MM.1S (cell line): ENCODE data around the gene BLOC1S3.

Source experiments
- DNase-seq: peaks from one replicate; pipeline ENCODE4 v3.0.0-alpha.2; 2015
- H2AFZ ChIP-seq: fragments of 300-600 bp; sonication (generic); 2 replicates; pipeline ENCODE4 v1.6.0; 2016; ENCODE audit warnings: antibody characterized with exemption, low read length
- H3F3A ChIP-seq: fragments of 300-600 bp; sonication (generic); 2 replicates; pipeline ENCODE4 v1.6.1; 2016; ENCODE audit warnings: mild to moderate bottlenecking, antibody characterized with exemption, low read length, moderate library complexity, mixed read lengths; ENCODE audit not compliant: insufficient read depth
- H3K27ac ChIP-seq: fragments of 300-600 bp; sonication (generic); 2 replicates; pipeline ENCODE4 v1.5.1; 2016; ENCODE audit warnings: mild to moderate bottlenecking, low read length
- H3K27me3 ChIP-seq: fragments of 300-600 bp; sonication (generic); replicated peaks from 2 replicates; pipeline ENCODE4 v1.6.0; 2016; ENCODE audit warnings: low read length; ENCODE audit not compliant: insufficient read depth
- H3K36me3 ChIP-seq: fragments of 300-600 bp; sonication (generic); replicated peaks from 2 replicates; pipeline ENCODE4 v1.6.1; 2016; ENCODE audit warnings: mild to moderate bottlenecking, low read length, mixed read lengths; ENCODE audit not compliant: insufficient read depth
- H3K4me1 ChIP-seq: fragments of 300-600 bp; sonication (generic); 2 replicates; pipeline ENCODE4 v1.6.1; 2016; ENCODE audit warnings: low read length, mixed read lengths
- H3K4me2 ChIP-seq: fragments of 300-600 bp; sonication (generic); 2 replicates; pipeline ENCODE4 v1.6.0; 2016; ENCODE audit warnings: low read depth, low read length
- H3K4me3 ChIP-seq: fragments of 300-600 bp; sonication (generic); 2 replicates; pipeline ENCODE4 v1.5.1; 2016; ENCODE audit warnings: low read length, mixed read lengths
- H3K79me2 ChIP-seq: fragments of 300-600 bp; sonication (generic); 2 replicates; pipeline ENCODE4 v1.6.1; 2016; ENCODE audit warnings: mixed run types, low read length, mixed read lengths
- H3K9ac ChIP-seq: fragments of 300-600 bp; sonication (generic); 2 replicates; pipeline ENCODE4 v1.6.1; 2016; ENCODE audit warnings: low read length, mixed read lengths
- H3K9me2 ChIP-seq: fragments of 300-600 bp; sonication (generic); replicated peaks from 2 replicates; pipeline ENCODE4 v1.6.1; 2016; ENCODE audit warnings: mild to moderate bottlenecking, low read length, mixed read lengths; ENCODE audit not compliant: insufficient read depth
- H3K9me3 ChIP-seq: fragments of 300-600 bp; sonication (generic); replicated peaks from 2 replicates; pipeline ENCODE4 v1.6.1; 2016; ENCODE audit warnings: mild to moderate bottlenecking, low read length, mixed read lengths; ENCODE audit not compliant: insufficient read depth
- H4K20me1 ChIP-seq: fragments of 300-600 bp; sonication (generic); 2 replicates; pipeline ENCODE4 v1.6.1; 2016; ENCODE audit warnings: mild to moderate bottlenecking, low read length, moderate library complexity, mixed read lengths; ENCODE audit not compliant: insufficient read depth
- CTCF ChIP-seq: fragments of 300-600 bp; sonication (generic); IDR thresholded peaks from 2 replicates; pipeline ENCODE4 v1.5.1; 2016; ENCODE audit warnings: antibody characterized with exemption, low read length, mixed read lengths
- EZH2 ChIP-seq: fragments of 300-600 bp; sonication (generic); optimal IDR thresholded peaks from 2 replicates; pipeline ENCODE3; 2017; ENCODE audit warnings: low read depth, mild to moderate bottlenecking, antibody characterized with exemption, low read length, mixed read lengths
- EZH2phosphoT487 ChIP-seq: fragments of 300-600 bp; sonication (generic); IDR thresholded peaks from 2 replicates; pipeline ENCODE4 v1.6.1; 2018; ENCODE audit warnings: antibody characterized with exemption, low read length

BLOC1S3 gene

GRCh38 chr19:45218911-45219743 is 40.5 kb downstream of the BLOC1S3 start:
- H2AFZ ChIP-seq, result no peak overlapping the region
- no peaks in the 10 kb centered on the region for H3K36me3 ChIP-seq
- H3K9me2 ChIP-seq, result no peaks in the 10 kb centered on the region
- H3K27me3 ChIP-seq, result peaks cover 83% of the 10 kb centered on the region
- H4K20me1 ChIP-seq, result no peaks in the 10 kb centered on the region
- TF ChIP-seq CTCF (no peak), EZH2phosphoT487 (no peak), EZH2 (no peak)
- H3K4me1 ChIP-seq, result no peaks in the 10 kb centered on the region
- H3K9ac ChIP-seq, result no peak overlapping the region
- no peak overlapping the region for H3K4me3 ChIP-seq
- DNase-seq, result no peak
- no peak overlapping the region for H3K4me2 ChIP-seq
- no peaks in the 10 kb centered on the region for H3K9me3 ChIP-seq
- H3K79me2 ChIP-seq, result no peaks in the 10 kb centered on the region
- H3K27ac ChIP-seq, result no peak overlapping the region
- no peaks in the 10 kb centered on the region for H3F3A ChIP-seq

GRCh38 chr19:45222724-45223123 is 44.1 kb downstream of the BLOC1S3 start:
- Histone ChIP-seq H3K36me3 (no peaks in the 10 kb centered on the region), H3F3A (no peaks in the 10 kb centered on the region), H3K4me3 (no peak overlapping the region), H3K9me2 (no peaks in the 10 kb centered on the region), H3K79me2 (no peaks in the 10 kb centered on the region), H3K4me2 (no peak overlapping the region), H3K9ac (no peak overlapping the region), H3K27ac (no peak overlapping the region), H3K9me3 (no peaks in the 10 kb centered on the region), H3K27me3 (peaks cover 72% of the 10 kb centered on the region), H3K4me1 (no peaks in the 10 kb centered on the region), H4K20me1 (no peaks in the 10 kb centered on the region), H2AFZ (no peak overlapping the region)
- no peak for DNase-seq
- no peak for TF ChIP-seq CTCF
- no peak for TF ChIP-seq EZH2
- TF ChIP-seq EZH2phosphoT487, result no peak

DNA sequence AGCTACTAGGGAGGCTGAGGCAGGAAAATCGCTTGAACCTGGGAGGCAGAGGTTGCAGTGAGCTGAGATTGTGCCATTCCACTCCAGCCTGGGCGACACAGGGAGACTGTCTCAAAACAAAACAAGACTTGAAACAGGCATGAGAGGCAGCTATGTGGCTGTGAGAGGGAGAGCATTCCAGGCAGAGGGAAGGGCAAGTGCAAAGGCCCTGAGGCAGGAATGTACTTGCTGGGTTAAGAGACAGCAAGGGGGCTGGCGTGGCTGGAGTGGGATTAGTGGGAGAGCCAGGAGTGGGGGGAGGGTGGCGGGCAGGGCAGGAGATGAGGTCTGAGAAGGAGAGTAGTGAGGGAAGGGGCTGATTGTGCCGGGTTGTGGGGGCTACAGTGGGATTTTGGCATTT is 45.3 kb downstream of the BLOC1S3 start:
- no peaks in the 10 kb centered on the region for H4K20me1 ChIP-seq
- H3K79me2 ChIP-seq, result no peaks in the 10 kb centered on the region
- no peak overlapping the region for H3K9ac ChIP-seq
- H3K9me3 ChIP-seq, result no peaks in the 10 kb centered on the region
- no peak for DNase-seq
- H3K27ac ChIP-seq, result no peak overlapping the region
- no peaks in the 10 kb centered on the region for H3K4me1 ChIP-seq
- no peaks in the 10 kb centered on the region for H3K9me2 ChIP-seq
- no peak overlapping the region for H3K4me2 ChIP-seq
- H3K36me3 ChIP-seq, result no peaks in the 10 kb centered on the region
- TF ChIP-seq CTCF (no peak), EZH2phosphoT487 (no peak), EZH2 (no peak)
- no peak overlapping the region for H2AFZ ChIP-seq
- no peaks in the 10 kb centered on the region for H3F3A ChIP-seq
- H3K27me3 ChIP-seq, result peaks cover 70% of the 10 kb centered on the region
- H3K4me3 ChIP-seq, result no peak overlapping the region
